Liver (tissue), 9 donors: ENCODE results near the gene C2. TPM values are rescaled to one million over a fixed set of nuclear protein-coding genes. Genes with fewer than 3 reads are reported as not detected.
A peak's percentile ranks its signal among the peaks of the same experiment; 100 is the strongest.

ENCODE experiments used
- DNase-seq: peaks from one replicate; pipeline ENCODE4 v3.0.0-alpha.2; 2017; ENCODE audit warnings: low spot score
- H3K27ac ChIP-seq, 2 donors: one replicate each; pipeline ENCODE4 v1.7.0; 2013; ENCODE audit warnings: inconsistent platforms in 2 of 2, low read length in 2 of 2, control low read depth in 1 of 2, low read depth in 1 of 2, mild to moderate bottlenecking in 1 of 2
- H3K27me3 ChIP-seq, 4 donors: one replicate each; pipeline versions ENCODE4 v1.6.1 to v1.7.0; 2013; ENCODE audit warnings: low read length in 3 of 4, inconsistent platforms in 1 of 4, mild to moderate bottlenecking in 1 of 4, moderate library complexity in 1 of 4; ENCODE audit not compliant: control insufficient read depth in 4 of 4, insufficient read depth in 4 of 4
- H3K36me3 ChIP-seq, 4 donors: one replicate each; pipeline versions ENCODE4 v1.6.1 to v1.7.0; 2013; ENCODE audit warnings: low read length in 3 of 4, mild to moderate bottlenecking in 3 of 4, low read depth in 1 of 4, moderate library complexity in 1 of 4; ENCODE audit not compliant: control insufficient read depth in 4 of 4, insufficient read depth in 3 of 4
- H3K4me1 ChIP-seq, 4 donors: one replicate each; pipeline versions ENCODE4 v1.6.1 to v1.7.0; 2013; ENCODE audit warnings: low read length in 3 of 4, mild to moderate bottlenecking in 3 of 4, moderate library complexity in 1 of 4; ENCODE audit not compliant: control insufficient read depth in 4 of 4, insufficient read depth in 4 of 4
- H3K4me3 ChIP-seq, 3 donors: one replicate each; pipeline versions ENCODE4 v1.6.1 to v1.7.0; 2013; ENCODE audit warnings: low read length in 3 of 3, control low read depth in 1 of 3, low read depth in 1 of 3, mild to moderate bottlenecking in 1 of 3
- H3K9ac ChIP-seq, 2 donors: one replicate each; pipeline ENCODE4 v1.7.0; 2013; ENCODE audit warnings: low read length in 2 of 2, mild to moderate bottlenecking in 2 of 2, moderate library complexity in 2 of 2, control low read depth in 1 of 2, low read depth in 1 of 2
- H3K9me3 ChIP-seq, 4 donors: one replicate each; pipeline versions ENCODE4 v1.6.1 to v1.7.0; 2013; ENCODE audit warnings: low read length in 3 of 4; ENCODE audit not compliant: control insufficient read depth in 4 of 4
- ATF3 ChIP-seq: IDR thresholded peaks from 2 replicates; pipeline ENCODE4 v1.6.1; 2016; ENCODE audit warnings: antibody characterized with exemption
- CTCF ChIP-seq: fragments of 150-350 bp; IDR thresholded peaks from 2 replicates; pipeline ENCODE4 v1.5.1; 2017; ENCODE audit warnings: improper control_type of control experiment, low read depth, low read length; ENCODE audit not compliant: missing input control
- FOXA1 ChIP-seq: IDR thresholded peaks from 2 replicates; pipeline ENCODE4 v1.6.1; 2016; ENCODE audit warnings: antibody characterized with exemption
- GABPA ChIP-seq, 2 donors: IDR thresholded peaks in 1 of 2; conservative IDR thresholded peaks in 1 of 2; 2 replicates each; pipeline ENCODE4 v1.6.1; 2016; ENCODE audit warnings: antibody characterized with exemption in 2 of 2, mild to moderate bottlenecking in 1 of 2, moderate library complexity in 1 of 2
- HNF4A ChIP-seq, 2 donors: conservative IDR thresholded peaks; 2 replicates each; pipeline ENCODE4 v1.6.1; 2016; ENCODE audit warnings: antibody characterized with exemption in 2 of 2, mild to moderate bottlenecking in 2 of 2
- HNF4G ChIP-seq: IDR thresholded peaks from 2 replicates; pipeline ENCODE4 v1.6.1; 2016; ENCODE audit warnings: antibody characterized with exemption
- JUND ChIP-seq, 2 donors: IDR thresholded peaks; 2 replicates each; pipeline ENCODE4 v1.6.1; 2016; ENCODE audit warnings: antibody characterized with exemption in 2 of 2
- MAX ChIP-seq: IDR thresholded peaks from 2 replicates; pipeline ENCODE4 v1.6.1; 2016; ENCODE audit warnings: antibody characterized with exemption
- NR2F2 ChIP-seq: IDR thresholded peaks from 2 replicates; pipeline ENCODE4 v1.6.1; 2016; ENCODE audit warnings: antibody characterized with exemption
- RAD21 ChIP-seq, 2 donors: IDR thresholded peaks; 2 replicates each; pipeline ENCODE4 v1.6.1; 2016; ENCODE audit warnings: antibody characterized with exemption in 2 of 2, mild to moderate bottlenecking in 2 of 2
- REST ChIP-seq: IDR thresholded peaks from 2 replicates; pipeline ENCODE4 v1.6.1; 2016; ENCODE audit warnings: antibody characterized with exemption, mild to moderate bottlenecking
- RXRA ChIP-seq, 2 donors: IDR thresholded peaks; 2 replicates each; pipeline ENCODE4 v1.6.1; 2017 to 2018; ENCODE audit warnings: antibody characterized with exemption in 2 of 2, mild to moderate bottlenecking in 1 of 2
- SP1 ChIP-seq: IDR thresholded peaks from 2 replicates; pipeline ENCODE4 v1.6.1; 2018; ENCODE audit warnings: antibody characterized with exemption, mild to moderate bottlenecking
- TAF1 ChIP-seq: conservative IDR thresholded peaks from 2 replicates; pipeline ENCODE4 v1.6.1; 2016; ENCODE audit warnings: antibody characterized with exemption, mild to moderate bottlenecking
- YY1 ChIP-seq: IDR thresholded peaks from 2 replicates; pipeline ENCODE4 v1.6.1; 2016; ENCODE audit warnings: antibody characterized with exemption, mild to moderate bottlenecking
- ZBTB33 ChIP-seq: IDR thresholded peaks from 2 replicates; pipeline ENCODE4 v1.6.1; 2016; ENCODE audit warnings: antibody characterized with exemption
- WGBS: extraction: QIAGEN DNeasy Blood & Tissue Kit; methylation state at CpG from one replicate; pipeline ENCODE4 v1.1.7; 2013; 5-methylcytosine and 5-hydroxymethylcytosine counted together
- polyA plus RNA-seq, 2 donors: library from polyadenylated mRNA; stranded (reverse) in 1 of 2; unstranded in 1 of 2; fragments of 200-250 nt in 1 of 2; fragments of >200 nt in 1 of 2; fragmentation: Nextera tagmentation in 1 of 2; extraction: Ambion mirVana in 1 of 2; gene quantifications; one replicate each; pipeline versions ENCODE4 v1.2.1 to v1.2.3, GENCODE V29; 2013 to 2015
- total RNA-seq, 2 donors: library from RNA; depleted of rRNA; stranded (reverse); fragments of >200 nt; gene quantifications; one replicate each; pipeline ENCODE4 v1.2.3, GENCODE V29; 2014
- donor health status: healthy.
- donor health status: healthy.
- donor health status: healthy.
- donor health status: healthy.
- donor health status: healthy.

Gene C2
- total and polyA plus RNA-seq, 4 donors: 212 to 522 (median 397) TPM

GRCh38 chr6:31897612-31898382 lies 29.7 kb upstream of the C2 start, which contains the start of gene EHMT2:
TSS of gene EHMT2 (minus strand) at chr6:31897698. CDS start at chr6:31897677, 21 bp downstream.
- TF ChIP-seq RAD21 (IDR thresholded peaks at IDR 0.05) (peak in 1 of 2 donors; percentile 14), TAF1 (peak; percentile 6), CTCF (peak; percentile 28), YY1 (peak; percentile 65), HNF4A (conservative IDR thresholded peaks at IDR 0.05) (no peak), HNF4G (no peak), MAX (peak; percentile 48)
- Histone ChIP-seq H3K27me3 (no peaks in the 10 kb centered on the region), H3K9ac (peak within 1 kb of the TSS; percentile 86 to 99), H3K9me3 (no peaks in the 10 kb centered on the region), H3K27ac (peak within 1 kb of the TSS; percentile 78 to 92), H3K36me3 (peaks cover 0 to 14% (median 4%) of the 10 kb centered on the region in 4 donors), H3K4me1 (peaks cover 10 to 39% (median 23%) of the 10 kb centered on the region in 4 donors), H3K4me3 (peak within 1 kb of the TSS; percentile 90 to 94 (median 91))
- under 1% methylated on average over 49 of the region's 49 CpGs for WGBS
- DNase-seq: peak; percentile 82

GRCh38 chr6:31898383-31899011 lies 29.0 kb upstream of the C2 start:
- Histone ChIP-seq H3K4me1 (peaks cover 10 to 43% (median 29%) of the 10 kb centered on the region in 4 donors), H3K27ac (peak overlapping the region; percentile 78 to 92)

GRCh38 chr6:31899215-31899614 lies 28.3 kb upstream of the C2 start:
- peaks cover 0 to 6% (median under 1%) of the 10 kb centered on the region in 4 donors for H3K36me3 ChIP-seq
- H3K9me3 ChIP-seq: no peaks in the 10 kb centered on the region
- no peak overlapping the region for H3K27ac ChIP-seq
- WGBS: 84% methylated on average over 5 of the region's 5 CpGs
- peaks cover 10 to 45% (median 29%) of the 10 kb centered on the region in 4 donors for H3K4me1 ChIP-seq
- no peaks in the 10 kb centered on the region for H3K27me3 ChIP-seq
- no peak for DNase-seq
- no peak overlapping the region for H3K4me3 ChIP-seq
- H3K9ac ChIP-seq: no peak overlapping the region
- TF ChIP-seq REST (no peak), HNF4G (no peak), FOXA1 (no peak), ATF3 (no peak), ZBTB33 (no peak), NR2F2 (no peak), RXRA (IDR thresholded peaks at IDR 0.05) (no peak), TAF1 (no peak), SP1 (no peak)

More at GRCh38 chr6:31898383-31899011, 29.0 kb upstream of the C2 start:
- Histone ChIP-seq H3K9ac (peak overlapping the region; percentile 86 to 99), H3K9me3 (no peaks in the 10 kb centered on the region), H3K4me3 (peak overlapping the region; percentile 90 to 94 (median 91)), H3K36me3 (peaks cover 0 to 7% (median 2%) of the 10 kb centered on the region in 4 donors), H3K27me3 (no peaks in the 10 kb centered on the region)
- DNase-seq: no peak
- TF ChIP-seq RXRA (IDR thresholded peaks at IDR 0.05) (peak; percentile 62 to 80), RAD21 (IDR thresholded peaks at IDR 0.05) (peak in 1 of 2 donors; percentile 6), HNF4G (no peak), TAF1 (no peak), JUND (IDR thresholded peaks at IDR 0.05) (no peak), FOXA1 (no peak), MAX (no peak), GABPA (IDR thresholded peaks at IDR 0.05 in 1 of 2, conservative IDR thresholded peaks at IDR 0.05 in 1 of 2) (peak in 1 of 2 donors; percentile 31), NR2F2 (no peak)
- 16% methylated on average over 8 of the region's 8 CpGs for WGBS
